Measurements from ENCODE around the gene DCLK2.

DNA sequence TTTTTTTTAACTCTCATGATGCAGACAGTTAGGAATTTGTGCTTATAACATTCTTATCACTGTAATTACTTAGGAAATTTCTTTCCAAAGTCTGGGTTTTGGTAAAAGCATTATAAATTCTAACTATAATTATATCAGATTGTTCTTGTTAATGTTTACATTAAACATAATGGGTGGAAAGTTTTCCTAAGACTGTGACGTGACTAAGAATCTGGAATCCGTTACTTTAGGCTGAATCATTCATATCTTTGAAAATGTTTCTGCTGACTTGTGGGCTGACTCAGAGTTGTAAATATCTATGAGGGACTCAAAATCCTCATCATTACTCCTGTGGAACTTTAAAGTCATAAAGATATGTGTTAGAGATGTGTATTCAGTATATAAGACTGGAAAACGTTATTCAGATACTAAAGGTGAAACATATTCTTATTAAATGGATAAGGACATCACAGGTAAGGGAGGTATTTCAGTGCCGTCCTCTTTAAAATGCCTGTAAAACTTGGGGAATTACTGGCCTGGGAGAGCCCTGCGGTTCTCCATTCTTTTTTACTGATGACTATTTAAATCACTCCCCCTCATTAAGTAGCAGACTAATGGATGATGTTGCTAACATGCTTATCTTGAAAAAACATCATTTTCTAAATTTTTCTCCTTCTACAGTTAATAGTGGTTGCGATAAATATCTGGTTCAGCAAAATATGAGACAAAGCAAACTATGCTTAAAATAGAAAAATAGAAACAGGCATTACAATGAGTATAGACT, 159.0 kb downstream of the DCLK2 start:
- TF ChIP-seq, protein P1, sequence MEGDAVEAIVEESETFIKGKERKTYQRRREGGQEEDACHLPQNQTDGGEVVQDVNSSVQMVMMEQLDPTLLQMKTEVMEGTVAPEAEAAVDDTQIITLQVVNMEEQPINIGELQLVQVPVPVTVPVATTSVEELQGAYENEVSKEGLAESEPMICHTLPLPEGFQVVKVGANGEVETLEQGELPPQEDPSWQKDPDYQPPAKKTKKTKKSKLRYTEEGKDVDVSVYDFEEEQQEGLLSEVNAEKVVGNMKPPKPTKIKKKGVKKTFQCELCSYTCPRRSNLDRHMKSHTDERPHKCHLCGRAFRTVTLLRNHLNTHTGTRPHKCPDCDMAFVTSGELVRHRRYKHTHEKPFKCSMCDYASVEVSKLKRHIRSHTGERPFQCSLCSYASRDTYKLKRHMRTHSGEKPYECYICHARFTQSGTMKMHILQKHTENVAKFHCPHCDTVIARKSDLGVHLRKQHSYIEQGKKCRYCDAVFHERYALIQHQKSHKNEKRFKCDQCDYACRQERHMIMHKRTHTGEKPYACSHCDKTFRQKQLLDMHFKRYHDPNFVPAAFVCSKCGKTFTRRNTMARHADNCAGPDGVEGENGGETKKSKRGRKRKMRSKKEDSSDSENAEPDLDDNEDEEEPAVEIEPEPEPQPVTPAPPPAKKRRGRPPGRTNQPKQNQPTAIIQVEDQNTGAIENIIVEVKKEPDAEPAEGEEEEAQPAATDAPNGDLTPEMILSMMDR (IDR thresholded peaks at IDR 0.05; ENCODE audit: insufficient read depth, low read length, poor library complexity, severe bottlenecking), result no peak
- no peak for TF ChIP-seq EZH2phosphoT487 (conservative IDR thresholded peaks at IDR 0.05; ENCODE audit: low read length)

All from SU-DHL-6 (cell line).